ENCODE measurements around the gene ATG4A.

ATG4A gene

GRCh38 chrX:108091264-108091877 is at the start of gene ATG4A, which contains the start of gene PSMD10:
Gene ATG4A, plus strand, starts transcription at chrX:108091778. Its CDS starts 49 bp downstream, at chrX:108091827.
Gene PSMD10, minus strand, starts transcription at chrX:108091542. Its CDS starts 22 bp downstream, at chrX:108091520.
- peak within 1 kb of the TSS; percentile 61 to 86 (median 82) for H3K27ac ChIP-seq
- H4K20me1 ChIP-seq: no peaks in the 10 kb centered on the region
- H3K27me3 ChIP-seq: peaks cover 49 to 92% (median 82%) of the 10 kb centered on the region in 11 experiments
- peaks cover 4 to 23% (median 14%) of the 10 kb centered on the region in 11 experiments; a peak in 14 of 22 replicates for H3K36me3 ChIP-seq
- peak within 1 kb of the TSS; percentile 79 to 85 (median 84) for H3K9ac ChIP-seq
- no peaks in the 10 kb centered on the region; a peak in 1 of 22 replicates for H3K9me3 ChIP-seq (replicated peaks in 1 of 11)
- peaks cover 0 to 16% (median 6%) of the 10 kb centered on the region in 10 experiments; a peak in 7 of 20 replicates for H3K4me1 ChIP-seq
- peak within 1 kb of the TSS; percentile 51 to 81 (median 72) for H3K4me2 ChIP-seq
- H3K4me3 ChIP-seq: peak within 1 kb of the TSS; percentile 55 to 78 (median 73)
- TF ChIP-seq Cebpa-rat (IDR thresholded peaks at IDR 0.05): no peak

- Histone ChIP-seq H3K4me2 (no peak within 1 kb of the TSS), H3K9me3 (replicated peaks in 1 of 11) (no peaks in the 10 kb centered on the region), H3K36me3 (no peaks in the 10 kb centered on the region), H3K4me1 (no peaks in the 10 kb centered on the region), H3K9ac (no peak within 1 kb of the TSS), H3K27ac (no peak within 1 kb of the TSS), H3K27me3 (peaks cover 52 to 75% (median 66%) of the 10 kb centered on the region in 11 experiments), H3K4me3 (no peak within 1 kb of the TSS), H4K20me1 (no peaks in the 10 kb centered on the region)
- no peak for TF ChIP-seq Cebpa-rat (IDR thresholded peaks at IDR 0.05)
Observed at GRCh38 chrX:108044554-108045256, 46.9 kb upstream of the ATG4A start, which contains the start of gene VSIG1. Gene VSIG1, plus strand, starts transcription at chrX:108045065. Its CDS starts 66 bp downstream, at chrX:108045131.

- Histone ChIP-seq H3K27ac (no peak overlapping the region), H3K4me3 (no peak overlapping the region), H3K4me1 (no peaks in the 10 kb centered on the region), H3K27me3 (peaks cover 59 to 85% (median 77%) of the 10 kb centered on the region in 11 experiments), H3K9me3 (replicated peaks in 1 of 11) (no peaks in the 10 kb centered on the region), H3K4me2 (no peak overlapping the region), H4K20me1 (no peaks in the 10 kb centered on the region; a peak in 2 of 22 replicates), H3K36me3 (no peaks in the 10 kb centered on the region), H3K9ac (no peak overlapping the region)
- TF ChIP-seq Cebpa-rat (IDR thresholded peaks at IDR 0.05): no peak
Observed at GRCh38 chrX:108049649-108050048, 41.9 kb upstream of the ATG4A start.

GRCh38 chrX:108053218-108053617 is 38.4 kb upstream of the ATG4A start:
- no peaks in the 10 kb centered on the region for H3K36me3 ChIP-seq
- peaks cover 79 to 100% (median 94%) of the 10 kb centered on the region in 11 experiments for H3K27me3 ChIP-seq
- no peaks in the 10 kb centered on the region; a peak in 2 of 22 replicates for H4K20me1 ChIP-seq
- TF ChIP-seq Cebpa-rat (IDR thresholded peaks at IDR 0.05): no peak
- no peak overlapping the region for H3K9ac ChIP-seq
- H3K27ac ChIP-seq: no peak overlapping the region
- H3K4me2 ChIP-seq: no peak overlapping the region
- no peaks in the 10 kb centered on the region for H3K9me3 ChIP-seq (replicated peaks in 1 of 11)
- H3K4me1 ChIP-seq: no peaks in the 10 kb centered on the region
- no peak overlapping the region for H3K4me3 ChIP-seq

- H3K27me3 ChIP-seq: peaks cover 86 to 100% (median 97%) of the 10 kb centered on the region in 11 experiments
- no peak for TF ChIP-seq Cebpa-rat (IDR thresholded peaks at IDR 0.05)
Observed at GRCh38 chrX:108055546-108055945, 36.0 kb upstream of the ATG4A start.

GRCh38 chrX:108059801-108060200 is 31.8 kb upstream of the ATG4A start:
- Histone ChIP-seq H3K4me1 (no peaks in the 10 kb centered on the region), H3K36me3 (no peaks in the 10 kb centered on the region), H3K9me3 (replicated peaks in 1 of 11) (no peaks in the 10 kb centered on the region), H3K27me3 (peaks cover 92 to 100% (median 100%) of the 10 kb centered on the region in 11 experiments), H3K4me2 (no peak overlapping the region), H3K27ac (no peak overlapping the region), H4K20me1 (peaks cover 0 to 4% (median 0%) of the 10 kb centered on the region in 11 experiments; a peak in 4 of 22 replicates), H3K9ac (no peak overlapping the region), H3K4me3 (no peak overlapping the region)
- no peak for TF ChIP-seq Cebpa-rat (IDR thresholded peaks at IDR 0.05)

More at GRCh38 chrX:108055546-108055945, 36.0 kb upstream of the ATG4A start:
- Histone ChIP-seq H3K4me3 (no peak overlapping the region), H3K27ac (no peak overlapping the region), H4K20me1 (peaks cover 0 to 4% (median 0%) of the 10 kb centered on the region in 11 experiments; a peak in 4 of 22 replicates), H3K4me2 (no peak overlapping the region), H3K9ac (no peak overlapping the region), H3K9me3 (replicated peaks in 1 of 11) (no peaks in the 10 kb centered on the region), H3K36me3 (no peaks in the 10 kb centered on the region), H3K4me1 (no peaks in the 10 kb centered on the region)

- H3K4me1 ChIP-seq: no peaks in the 10 kb centered on the region
- H3K9me3 ChIP-seq (replicated peaks in 1 of 11): no peaks in the 10 kb centered on the region
- H3K27ac ChIP-seq: no peak overlapping the region
- H3K9ac ChIP-seq: no peak overlapping the region
- no peak for TF ChIP-seq Cebpa-rat (IDR thresholded peaks at IDR 0.05)
- no peak overlapping the region for H3K4me3 ChIP-seq
- no peak overlapping the region for H3K4me2 ChIP-seq
- H3K36me3 ChIP-seq: no peaks in the 10 kb centered on the region
- H3K27me3 ChIP-seq: peaks cover 92 to 100% (median 100%) of the 10 kb centered on the region in 11 experiments
- peaks cover 0 to 2% (median 0%) of the 10 kb centered on the region in 11 experiments; a peak in 5 of 22 replicates for H4K20me1 ChIP-seq
Observed at GRCh38 chrX:108064001-108064400, 27.6 kb upstream of the ATG4A start.

- H3K4me2 ChIP-seq: no peak overlapping the region
- H3K27ac ChIP-seq: no peak overlapping the region
- no peaks in the 10 kb centered on the region for H3K4me1 ChIP-seq
- no peak overlapping the region for H3K9ac ChIP-seq
- no peaks in the 10 kb centered on the region; a peak in 4 of 22 replicates for H4K20me1 ChIP-seq
- no peaks in the 10 kb centered on the region for H3K36me3 ChIP-seq
- H3K9me3 ChIP-seq (replicated peaks in 1 of 11): no peaks in the 10 kb centered on the region
- H3K27me3 ChIP-seq: peaks cover 94 to 100% (median 100%) of the 10 kb centered on the region in 11 experiments
- TF ChIP-seq Cebpa-rat (IDR thresholded peaks at IDR 0.05): no peak
- H3K4me3 ChIP-seq: no peak overlapping the region
Observed at GRCh38 chrX:108064613-108065012, 27.0 kb upstream of the ATG4A start.

GRCh38 chrX:108068121-108068520 is 23.5 kb upstream of the ATG4A start:
- no peak overlapping the region for H3K9ac ChIP-seq
- peaks cover 93 to 100% (median 99%) of the 10 kb centered on the region in 11 experiments for H3K27me3 ChIP-seq
- no peak overlapping the region for H3K4me2 ChIP-seq
- no peaks in the 10 kb centered on the region for H3K36me3 ChIP-seq
- H3K4me3 ChIP-seq: no peak overlapping the region
- no peaks in the 10 kb centered on the region for H3K9me3 ChIP-seq (replicated peaks in 1 of 11)
- no peak for TF ChIP-seq Cebpa-rat (IDR thresholded peaks at IDR 0.05)
- no peak overlapping the region for H3K27ac ChIP-seq
- H4K20me1 ChIP-seq: no peaks in the 10 kb centered on the region; a peak in 2 of 22 replicates
- no peaks in the 10 kb centered on the region for H3K4me1 ChIP-seq

All from BLaER1 treated with 17β-estradiol and CSF1 and Interleukin-3, amounts not matched to agents 10 nM and 100 nM (cell line).